Testis (tissue), 2 donors: ENCODE measurements around the gene BABAM2.

ENCODE experiments used
- CTCF ChIP-seq, 3 experiments: fragments of 450-650 bp in 2 of 3; fragments of 200-600 bp in 1 of 3; sonication (generic) in 1 of 3; IDR thresholded peaks; one replicate each; pipeline ENCODE4 v1.5.1; 2016 to 2019; ENCODE audit warnings: antibody characterized with exemption in 3 of 3, mild to moderate bottlenecking in 2 of 3, moderate library complexity in 1 of 3
- POLR2A ChIP-seq: fragments of 450-650 bp; IDR thresholded peaks from one replicate; pipeline ENCODE4 v1.6.1; 2017; ENCODE audit warnings: antibody characterized with exemption, mild to moderate bottlenecking, moderate library complexity

GRCh38 chr2:28329184-28329583 lies 438.7 kb downstream of the BABAM2 start:
- TF ChIP-seq CTCF (IDR thresholded peaks at IDR 0.05) (no peak), POLR2A (no peak)
